Fibroblast of skin of left biceps (primary cell): ENCODE measurements around the gene SETDB1.

Source experiments
- DNase-seq, 2 experiments: peaks; one replicate each; pipeline ENCODE4 v3.0.0-alpha.2; 2013; ENCODE audit warnings: low read depth in 2 of 2

Gene SETDB1

GRCh38 chr1:150974580-150975478 is 48.7 kb downstream of the SETDB1 start, which contains the start of gene CERS2:
Gene CERS2, minus strand, starts transcription at chr1:150974835. Its CDS starts 5,745 bp downstream, at chr1:150969090.
- peak; percentile 52 to 62 for DNase-seq

- DNase-seq: no peak
Observed at GRCh38 chr1:150976401-150976821, 50.2 kb downstream of the SETDB1 start.

GRCh38 chr1:150976879-150977694 is 50.9 kb downstream of the SETDB1 start:
- no peak for DNase-seq

GRCh38 chr1:150979092-150980056 is 53.2 kb downstream of the SETDB1 start:
- DNase-seq: peak; percentile 71 to 77

- DNase-seq: no peak
Observed at GRCh38 chr1:150981177-150981804, 55.1 kb downstream of the SETDB1 start.

- DNase-seq: no peak
Observed at GRCh38 chr1:150981805-150982712, 55.9 kb downstream of the SETDB1 start, which contains the start of gene ANXA9. Gene ANXA9, plus strand, starts transcription at chr1:150982292. Its CDS starts 814 bp downstream, at chr1:150983106.

- no peak for DNase-seq
Observed at GRCh38 chr1:150985179-150985825, 59.1 kb downstream of the SETDB1 start.

- DNase-seq: no peak
Observed at GRCh38 chr1:150987924-150988323, 61.8 kb downstream of the SETDB1 start.

GRCh38 chr1:150992626-150993025 is 66.5 kb downstream of the SETDB1 start:
- no peak for DNase-seq

GRCh38 chr1:150994248-150994647 is 68.1 kb downstream of the SETDB1 start:
- no peak for DNase-seq

GRCh38 chr1:150995460-150995859 is 69.3 kb downstream of the SETDB1 start:
- DNase-seq: no peak

- DNase-seq: no peak
Observed at GRCh38 chr1:150995896-150996295, 69.7 kb downstream of the SETDB1 start.

GRCh38 chr1:150997126-150997872 is 71.1 kb downstream of the SETDB1 start:
- no peak for DNase-seq

GRCh38 chr1:150997949-150998348 is 71.8 kb downstream of the SETDB1 start:
- DNase-seq: no peak

GRCh38 chr1:150999051-150999674 is 73.0 kb downstream of the SETDB1 start:
- no peak for DNase-seq

- no peak for DNase-seq
Observed at GRCh38 chr1:150999926-151000325, 73.8 kb downstream of the SETDB1 start.

- DNase-seq: no peak
Observed at GRCh38 chr1:151000408-151000807, 74.2 kb downstream of the SETDB1 start.

- no peak for DNase-seq
Observed at GRCh38 chr1:151001602-151002001, 75.4 kb downstream of the SETDB1 start.
